LNCaP clone FGC (cell line): ENCODE data around the gene NKAPD1.
A peak's percentile ranks its signal among the peaks of the same experiment; 100 is the strongest.
"Not testable (repeated sequence)": the region's sequence is repeated elsewhere in the genome, so short reads cannot be mapped to it uniquely, and the experiment has no call there.

ENCODE experiments used
- DNase-seq: peaks from one replicate; pipeline ENCODE4 v3.0.0-alpha.2; 2011; ENCODE audit warnings: low read depth
- H3K4me3 ChIP-seq: 2 replicates; pipeline ENCODE4 v1.5.1; 2011; ENCODE audit warnings: mild to moderate bottlenecking, low read depth, low read length, control low read depth
- TF ChIP-seq, protein P1 (sequence below): IDR thresholded peaks from 2 replicates; pipeline ENCODE4 v1.5.1; 2012; ENCODE audit warnings: mild to moderate bottlenecking; ENCODE audit not compliant: control insufficient read depth, insufficient read depth; ENCODE audit errors: extremely low read depth

The NKAPD1 gene

DNA sequence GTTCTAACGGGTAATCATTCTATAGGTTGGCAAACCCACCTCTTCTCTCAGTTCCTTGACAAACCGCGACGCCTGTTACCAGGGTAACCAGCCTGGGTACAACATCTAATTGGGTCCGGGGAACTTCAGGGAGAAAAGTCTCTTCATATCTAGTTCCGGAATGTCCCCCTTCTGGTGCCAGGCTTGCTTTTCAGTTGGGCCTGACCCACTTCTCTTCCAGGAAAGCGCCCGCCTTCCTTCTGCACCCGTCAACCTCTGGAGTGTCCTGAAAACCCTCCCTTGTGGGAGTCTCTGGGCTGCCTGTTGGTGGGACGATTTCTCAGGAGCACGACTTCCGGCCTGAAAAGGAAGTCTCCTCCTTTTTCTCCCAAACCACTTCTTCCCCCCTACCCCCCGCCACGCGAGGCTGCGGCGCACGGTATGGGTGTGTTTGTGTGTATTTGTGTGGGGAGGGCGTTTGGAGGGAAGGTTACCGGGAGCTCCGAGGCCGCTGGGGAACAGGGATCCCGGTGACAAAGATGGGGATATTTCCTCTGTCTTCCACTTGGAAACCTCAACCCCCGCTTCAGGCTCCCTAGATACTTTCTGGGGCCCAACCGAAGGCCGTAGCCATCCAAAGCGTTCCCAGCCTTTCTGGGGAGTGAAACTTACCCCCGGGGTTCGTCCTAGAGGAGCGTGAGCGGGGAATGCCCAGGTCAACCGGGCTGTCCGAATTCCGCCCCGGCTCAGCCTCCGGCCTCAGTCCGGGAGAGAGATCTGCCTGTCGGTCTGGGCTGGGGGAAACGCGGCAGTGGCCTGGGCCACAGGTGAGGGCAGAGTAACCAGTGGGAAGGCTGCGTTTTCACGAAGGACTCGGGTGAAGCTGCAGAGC, at the start of gene NKAPD1, which contains the start of gene PIH1D2:
Gene NKAPD1 (plus strand): TSS at position 359 of the 871 bp plus-strand sequence. CDS start 1,276 bp downstream, outside the sequence.
Gene PIH1D2 (minus strand): TSS at position 77 of the 871 bp plus-strand sequence. CDS start 843 bp downstream, outside the sequence.
- peak; percentile 70 for DNase-seq
- peak within 1 kb of the TSS; percentile 72 for H3K4me3 ChIP-seq
- TF ChIP-seq, protein P1, sequence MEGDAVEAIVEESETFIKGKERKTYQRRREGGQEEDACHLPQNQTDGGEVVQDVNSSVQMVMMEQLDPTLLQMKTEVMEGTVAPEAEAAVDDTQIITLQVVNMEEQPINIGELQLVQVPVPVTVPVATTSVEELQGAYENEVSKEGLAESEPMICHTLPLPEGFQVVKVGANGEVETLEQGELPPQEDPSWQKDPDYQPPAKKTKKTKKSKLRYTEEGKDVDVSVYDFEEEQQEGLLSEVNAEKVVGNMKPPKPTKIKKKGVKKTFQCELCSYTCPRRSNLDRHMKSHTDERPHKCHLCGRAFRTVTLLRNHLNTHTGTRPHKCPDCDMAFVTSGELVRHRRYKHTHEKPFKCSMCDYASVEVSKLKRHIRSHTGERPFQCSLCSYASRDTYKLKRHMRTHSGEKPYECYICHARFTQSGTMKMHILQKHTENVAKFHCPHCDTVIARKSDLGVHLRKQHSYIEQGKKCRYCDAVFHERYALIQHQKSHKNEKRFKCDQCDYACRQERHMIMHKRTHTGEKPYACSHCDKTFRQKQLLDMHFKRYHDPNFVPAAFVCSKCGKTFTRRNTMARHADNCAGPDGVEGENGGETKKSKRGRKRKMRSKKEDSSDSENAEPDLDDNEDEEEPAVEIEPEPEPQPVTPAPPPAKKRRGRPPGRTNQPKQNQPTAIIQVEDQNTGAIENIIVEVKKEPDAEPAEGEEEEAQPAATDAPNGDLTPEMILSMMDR: no peak

- TF ChIP-seq, protein P1: no peak
- DNase-seq: peak; percentile 69
- H3K4me3 ChIP-seq: peak within 1 kb of the TSS; percentile 70
Measured at GRCh38 chr11:112024773-112025678, 49.1 kb upstream of the NKAPD1 start, which contains the start of gene DLAT. DLAT (plus strand) TSS chr11:112025408; CDS start chr11:112025473, 65 bp downstream.

DNA sequence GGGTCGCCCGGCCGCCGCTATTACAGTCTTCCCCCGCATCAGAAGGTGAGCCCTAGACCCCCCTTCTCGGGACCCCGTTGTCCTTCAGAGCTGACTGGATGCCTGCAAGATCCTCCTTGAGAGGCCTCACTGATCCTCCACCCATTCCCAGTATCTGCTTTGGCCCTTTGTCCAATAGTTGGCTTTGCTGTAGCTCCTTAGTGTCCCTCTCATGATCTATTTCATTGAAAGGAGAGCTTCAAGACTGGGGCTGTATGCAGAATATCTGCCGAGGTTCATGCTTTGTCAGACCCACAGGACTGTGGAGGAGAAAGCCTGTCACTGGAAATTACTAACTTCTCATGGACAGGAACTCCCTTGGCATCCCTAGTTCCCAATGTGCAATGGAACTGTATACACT, 48.4 kb upstream of the NKAPD1 start:
- TF ChIP-seq, protein P1: no peak
- no peak for DNase-seq
- H3K4me3 ChIP-seq: peak overlapping the region; percentile 70

- DNase-seq, H3K4me3 ChIP-seq: not testable (repeated sequence)
Measured at GRCh38 chr11:112026784-112027410, 47.2 kb upstream of the NKAPD1 start.

- TF ChIP-seq, protein P1: no peak
- DNase-seq: no peak
- no peak overlapping the region for H3K4me3 ChIP-seq
Measured at GRCh38 chr11:112029460-112029859, 44.6 kb upstream of the NKAPD1 start.

DNA sequence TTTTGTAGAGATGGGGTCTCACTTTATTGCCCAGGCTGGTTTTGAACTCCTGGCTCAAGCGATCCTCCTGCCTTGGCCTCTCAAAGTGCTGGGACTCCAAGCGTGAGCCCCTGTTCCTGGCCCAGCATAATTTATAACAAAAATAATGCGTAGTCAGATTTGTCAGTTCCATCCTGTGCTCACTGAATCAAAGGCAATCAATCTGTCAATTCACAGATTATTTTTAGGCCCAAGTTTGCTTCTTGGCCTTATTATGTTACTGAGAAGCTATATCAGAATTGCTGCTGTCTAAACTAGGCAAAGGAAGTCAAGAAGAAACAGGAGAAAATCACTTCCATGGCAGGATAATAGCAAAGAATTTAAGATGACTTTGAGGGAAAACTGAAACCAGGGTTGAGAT, 40.2 kb upstream of the NKAPD1 start:
- H3K4me3 ChIP-seq: no peak overlapping the region
- no peak for DNase-seq
- TF ChIP-seq, protein P1: no peak

GRCh38 chr11:112037527-112037926, 36.6 kb upstream of the NKAPD1 start:
- no peak for DNase-seq
- no peak overlapping the region for H3K4me3 ChIP-seq
- TF ChIP-seq, protein P1: no peak
